ENCODE results near the gene GAREM1.
A peak's percentile ranks its signal among the peaks of the same experiment; 100 is the strongest.
"Not testable (repeated sequence)": the region's sequence is repeated elsewhere in the genome, so short reads cannot be mapped to it uniquely, and the experiment has no call there.

The GAREM1 gene

GRCh38 chr18:32321826-32322225 lies 148.9 kb downstream of the GAREM1 start:
- DNase-seq, result no peak

- no peak for DNase-seq
These were observed 151.6 kb downstream of the GAREM1 start for GRCh38 chr18:32319084-32319483.

- DNase-seq, result no peak
These were observed 152.1 kb downstream of the GAREM1 start for GRCh38 chr18:32318581-32318980.

GRCh38 chr18:32317651-32318050 lies 153.0 kb downstream of the GAREM1 start:
- DNase-seq, result no peak

GRCh38 chr18:32315881-32316280 lies 154.8 kb downstream of the GAREM1 start:
- DNase-seq, result no peak

- no peak for DNase-seq
These were observed 159.9 kb downstream of the GAREM1 start for GRCh38 chr18:32310774-32311173.

- DNase-seq, result peak; percentile 17
These were observed 160.6 kb downstream of the GAREM1 start for GRCh38 chr18:32310101-32310500.

- DNase-seq, result no peak
These were observed 162.1 kb downstream of the GAREM1 start for GRCh38 chr18:32308493-32309120.

GRCh38 chr18:32303400-32303799 lies 167.3 kb downstream of the GAREM1 start:
- DNase-seq, result no peak

GRCh38 chr18:32302806-32303205 lies 167.9 kb downstream of the GAREM1 start:
- no peak for DNase-seq

- no peak for DNase-seq
These were observed 168.5 kb downstream of the GAREM1 start for GRCh38 chr18:32301976-32302743.

GRCh38 chr18:32301361-32301760 lies 169.3 kb downstream of the GAREM1 start:
- no peak for DNase-seq

- no peak for DNase-seq
These were observed 169.8 kb downstream of the GAREM1 start for GRCh38 chr18:32300914-32301313.

GRCh38 chr18:32299484-32299883 lies 171.2 kb downstream of the GAREM1 start:
- no peak for DNase-seq

- DNase-seq, result peak; percentile 6
These were observed 172.5 kb downstream of the GAREM1 start for GRCh38 chr18:32298171-32298667.

- DNase-seq, result no peak
These were observed 173.0 kb downstream of the GAREM1 start for GRCh38 chr18:32297579-32298170.

GRCh38 chr18:32296851-32297250 lies 173.8 kb downstream of the GAREM1 start:
- DNase-seq, result no peak

- no peak for DNase-seq
These were observed 175.1 kb downstream of the GAREM1 start for GRCh38 chr18:32295604-32296003.

GRCh38 chr18:32293107-32293506 lies 177.6 kb downstream of the GAREM1 start:
- no peak for DNase-seq

- not testable (repeated sequence) for DNase-seq
These were observed 179.1 kb downstream of the GAREM1 start for GRCh38 chr18:32291623-32292022.

- no peak for DNase-seq
These were observed 179.9 kb downstream of the GAREM1 start for GRCh38 chr18:32290810-32291209.

- peak; percentile 26 for DNase-seq
These were observed 181.1 kb downstream of the GAREM1 start for GRCh38 chr18:32289483-32290075.

- DNase-seq, result no peak
These were observed 182.8 kb downstream of the GAREM1 start for GRCh38 chr18:32287873-32288272.

GRCh38 chr18:32287249-32287648 lies 183.4 kb downstream of the GAREM1 start:
- DNase-seq, result no peak
